ENCODE measurements around the gene LUZP2.

- no peak for TF ChIP-seq CTCF (conservative IDR thresholded peaks at IDR 0.05)
- no peak for TF ChIP-seq ZFX (IDR thresholded peaks at IDR 0.05)
Measured at GRCh38 chr11:24513479-24514218, 16.8 kb downstream of the LUZP2 start.
